Femur (tissue), 1 donor: ENCODE measurements around the gene STK17B.
"Not testable (repeated sequence)": the region's sequence is repeated elsewhere in the genome, so short reads cannot be mapped to it uniquely, and the experiment has no call there.

ENCODE experiments used
- DNase-seq: peaks from one replicate; pipeline ENCODE4 v3.0.0-alpha.2; 2017

STK17B gene

DNA sequence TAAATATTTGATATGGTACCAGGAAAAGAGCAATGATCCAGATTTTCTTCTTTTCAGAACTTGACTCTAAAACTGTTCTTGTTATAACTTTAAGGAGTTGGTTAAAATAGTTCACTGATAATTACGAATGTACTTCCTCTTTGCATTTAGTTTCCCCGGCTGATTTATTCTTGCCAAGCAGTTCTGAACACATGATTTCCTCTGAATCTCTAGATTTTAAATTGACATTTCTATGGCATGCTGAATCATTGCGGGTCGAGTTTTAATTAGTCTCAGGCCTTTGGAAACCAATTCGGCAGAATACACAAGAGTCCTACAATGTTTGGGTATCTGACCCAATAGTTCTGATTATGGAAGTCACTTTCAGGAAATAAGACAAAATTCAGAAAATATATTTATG, 65.4 kb downstream of the STK17B start:
- no peak for DNase-seq

DNA sequence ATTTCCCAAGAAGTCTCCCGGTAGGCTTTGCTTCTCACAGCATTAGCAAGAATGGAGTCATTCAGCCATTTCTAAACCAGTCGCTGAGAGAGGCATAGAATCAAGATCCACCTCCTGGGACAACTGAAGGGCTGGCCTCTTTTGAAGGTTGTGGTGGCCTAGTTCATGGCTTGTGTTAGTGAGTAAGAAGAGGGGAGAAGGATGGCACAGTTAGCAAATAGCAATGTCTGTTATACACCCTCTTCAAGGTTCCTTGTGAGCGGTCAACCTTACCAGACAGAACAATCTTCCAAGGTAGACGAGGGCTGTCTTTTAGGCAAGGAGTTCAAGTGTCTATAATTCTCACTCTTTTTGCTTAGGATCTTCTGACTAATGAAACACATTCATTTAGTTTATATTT, 67.3 kb downstream of the STK17B start:
- no peak for DNase-seq

DNA sequence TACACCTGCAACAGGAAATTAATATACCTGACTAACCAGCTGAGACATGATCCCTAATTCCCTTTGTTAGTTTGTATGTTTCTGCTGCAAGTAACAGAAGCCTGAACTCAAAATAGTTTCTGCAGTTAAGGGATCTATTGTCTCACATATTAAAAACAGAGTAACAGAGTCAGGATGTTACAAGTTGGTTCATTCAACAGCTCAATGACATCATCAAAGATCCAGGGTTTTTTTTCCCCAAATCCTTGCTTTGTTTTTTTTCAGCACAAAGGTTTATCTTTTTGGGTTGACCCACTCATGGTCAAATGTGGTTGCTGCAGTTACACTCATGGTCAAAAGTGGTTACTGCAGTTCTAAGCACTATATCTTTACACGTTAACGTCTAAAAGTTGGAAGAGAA, 67.8 kb downstream of the STK17B start:
- DNase-seq: no peak

DNA sequence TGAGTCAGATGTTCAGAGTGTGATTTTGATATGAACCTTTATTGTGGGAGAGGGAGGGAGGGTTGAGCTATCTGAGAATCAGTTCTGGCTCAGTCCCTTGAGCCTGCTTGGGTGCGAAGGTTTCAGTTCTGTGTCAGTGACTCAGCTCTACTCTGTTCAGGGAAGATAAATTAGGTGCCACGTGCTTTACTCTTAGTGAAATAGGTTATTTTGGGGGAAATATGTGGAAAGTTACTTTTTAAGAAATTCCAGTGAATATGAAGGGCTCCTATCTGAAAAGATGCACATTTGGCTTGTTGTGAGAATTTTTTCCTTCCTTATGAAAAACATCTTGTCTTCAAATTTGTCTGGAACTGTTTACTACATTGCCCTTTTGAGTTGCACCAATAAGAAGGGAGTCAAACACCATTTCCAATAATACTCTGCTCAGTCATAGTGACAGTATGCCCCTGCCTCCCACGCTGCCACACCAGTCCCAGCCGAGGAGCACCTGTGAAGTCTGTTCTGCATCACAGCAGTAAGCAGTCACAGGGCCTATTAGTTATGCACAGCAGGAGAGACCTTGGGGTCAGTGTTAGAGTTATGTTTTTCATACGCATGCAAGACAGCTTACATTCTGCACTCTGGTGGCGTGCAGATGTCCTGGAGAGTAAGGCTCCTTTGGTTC, 69.9 kb downstream of the STK17B start:
- no peak for DNase-seq

DNA sequence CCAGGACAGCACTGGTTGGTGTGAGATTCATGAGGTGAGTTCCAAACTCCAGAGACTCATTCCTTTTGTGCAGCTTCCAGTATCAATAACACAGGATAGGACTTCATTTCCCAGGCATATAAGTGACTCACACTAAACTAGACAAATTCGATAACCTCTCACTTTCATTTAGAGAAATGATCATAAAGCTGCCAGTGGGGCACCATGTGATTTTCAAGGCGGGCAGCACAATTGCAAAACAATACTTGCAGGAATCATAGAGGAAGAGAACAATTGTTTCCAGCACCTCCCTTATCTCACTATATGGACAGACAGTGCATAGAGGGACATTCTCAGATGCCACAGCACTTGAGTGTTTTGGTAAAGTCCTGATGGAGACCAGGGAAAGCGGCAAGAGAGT, 71.5 kb downstream of the STK17B start:
- no peak for DNase-seq

DNA sequence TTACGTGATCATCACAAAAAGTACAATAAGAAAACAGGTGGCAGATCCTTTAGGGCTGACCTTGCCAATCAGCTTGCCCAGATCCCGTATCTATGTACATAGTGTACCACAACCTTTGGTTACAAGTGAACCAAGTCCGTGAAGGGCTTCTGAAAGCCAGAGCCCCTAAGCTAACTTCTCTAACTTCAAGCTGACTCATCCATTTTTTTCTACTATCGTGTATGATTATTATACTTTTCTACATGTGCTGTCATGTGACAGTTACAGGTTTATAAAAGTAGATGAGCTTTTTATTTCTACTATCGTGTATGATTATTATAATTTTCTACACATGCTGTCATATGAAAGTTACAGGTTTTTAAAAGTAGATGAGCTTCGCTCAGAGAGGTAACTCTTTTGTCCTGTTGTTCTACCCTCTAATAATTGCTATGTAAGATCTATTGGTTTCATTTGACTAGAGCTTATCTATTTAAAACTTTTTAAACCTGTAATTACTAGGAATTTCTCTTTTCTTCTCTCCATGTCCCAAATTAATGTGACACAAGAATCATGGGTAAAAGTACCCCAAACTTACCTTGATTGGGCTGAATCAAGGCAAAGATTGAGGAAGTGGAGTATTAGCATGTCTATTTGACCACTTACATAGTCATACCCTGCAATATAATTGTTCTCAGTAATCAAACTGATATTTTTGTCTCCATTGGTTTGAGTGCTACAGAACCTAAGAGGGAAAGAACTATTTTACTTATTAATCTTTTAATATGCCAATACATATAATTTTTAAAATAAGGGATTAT, 73.3 kb downstream of the STK17B start:
- DNase-seq: no peak

DNA sequence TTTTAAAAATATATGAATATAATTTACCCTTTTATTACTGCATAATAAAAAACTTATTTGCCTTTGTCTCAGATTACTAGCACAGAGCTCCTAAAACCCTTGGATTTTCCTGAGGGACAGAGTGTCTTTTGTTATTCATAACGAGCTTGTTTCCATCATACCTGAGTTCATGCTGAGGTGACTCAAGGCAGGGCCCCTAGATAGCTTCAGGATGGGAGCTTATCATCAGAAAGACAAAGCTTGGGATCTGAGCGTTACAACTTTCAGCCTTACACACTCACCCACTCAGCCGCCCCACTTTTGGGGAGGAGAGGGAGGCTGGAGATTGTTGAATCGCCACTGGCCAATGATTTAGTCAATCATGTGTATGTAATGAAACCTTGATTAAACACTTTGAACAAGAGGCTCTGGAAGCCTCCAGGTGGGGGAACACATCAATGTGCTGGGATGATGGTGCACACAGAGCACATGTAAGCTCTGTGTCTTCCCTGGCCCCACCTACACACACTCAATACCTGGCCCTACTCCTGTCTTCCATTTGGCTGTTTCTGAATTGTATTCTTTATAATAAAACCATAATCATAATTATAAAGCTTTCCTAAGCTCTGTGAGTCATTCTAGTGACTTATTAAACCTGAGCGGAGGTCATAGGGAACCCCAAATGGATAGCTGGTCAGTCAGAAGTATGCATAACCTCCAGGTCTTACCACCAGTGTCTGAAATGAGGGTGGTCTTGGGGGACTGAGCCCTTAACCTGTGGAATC, 74.2 kb downstream of the STK17B start:
- no peak for DNase-seq

DNA sequence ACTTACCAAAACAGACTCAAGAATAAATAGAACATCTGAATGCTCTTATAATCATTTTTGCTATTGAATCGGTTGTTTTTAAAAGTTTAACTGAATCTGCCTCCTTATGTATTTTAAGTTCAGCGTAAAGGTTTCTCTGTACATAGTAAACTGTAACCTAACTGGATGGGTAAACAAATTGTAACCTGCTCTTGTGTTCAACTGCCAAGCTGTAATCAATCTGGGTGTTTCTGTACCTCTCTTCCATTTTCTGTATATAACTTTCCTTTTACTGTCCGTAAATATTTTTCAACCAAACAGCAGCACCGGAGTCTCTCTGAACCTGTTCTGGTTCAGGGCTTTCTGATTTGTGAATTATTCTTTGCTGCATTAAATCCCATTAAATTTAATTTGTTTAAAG, 75.1 kb downstream of the STK17B start:
- no peak for DNase-seq

DNA sequence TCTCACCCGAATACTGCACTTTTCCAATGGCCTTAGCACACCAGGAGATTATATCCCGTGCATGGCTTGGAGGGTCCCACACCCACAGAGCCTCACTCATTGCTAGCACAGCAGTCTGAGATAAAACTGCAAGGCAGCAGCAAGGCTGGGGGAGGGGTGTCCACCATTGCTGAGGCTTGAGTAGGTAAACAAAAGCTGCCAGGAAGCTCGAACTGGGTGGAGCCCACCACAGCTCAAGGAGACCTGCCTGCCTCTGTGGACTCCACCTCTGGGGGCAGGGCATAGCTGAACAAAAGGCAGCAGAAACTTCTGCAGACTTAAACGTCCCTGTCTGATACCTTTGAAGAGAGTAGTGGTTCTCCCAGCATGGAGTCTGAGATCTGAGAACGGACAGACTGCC, 81.9 kb downstream of the STK17B start:
- DNase-seq: not testable (repeated sequence)

DNA sequence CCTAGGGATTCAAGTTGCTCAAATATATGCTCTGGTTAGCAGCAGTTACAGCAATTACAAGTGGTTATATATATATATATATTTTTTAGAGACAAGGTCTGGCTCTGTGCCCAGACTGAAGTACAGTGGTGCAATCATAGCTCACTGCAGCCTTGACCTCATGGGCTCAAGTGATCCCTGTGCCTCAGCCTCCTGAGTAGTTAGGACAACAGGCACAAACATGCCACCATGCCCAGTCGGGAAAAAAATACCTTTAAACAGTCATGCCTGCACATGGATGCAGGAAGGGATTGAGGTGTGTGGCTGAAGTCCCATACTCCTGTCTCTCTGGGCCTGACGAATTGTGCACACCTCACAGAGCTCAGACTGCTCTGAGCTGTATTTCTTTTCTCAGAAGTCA, 83.2 kb downstream of the STK17B start:
- peak; percentile 39 for DNase-seq

DNA sequence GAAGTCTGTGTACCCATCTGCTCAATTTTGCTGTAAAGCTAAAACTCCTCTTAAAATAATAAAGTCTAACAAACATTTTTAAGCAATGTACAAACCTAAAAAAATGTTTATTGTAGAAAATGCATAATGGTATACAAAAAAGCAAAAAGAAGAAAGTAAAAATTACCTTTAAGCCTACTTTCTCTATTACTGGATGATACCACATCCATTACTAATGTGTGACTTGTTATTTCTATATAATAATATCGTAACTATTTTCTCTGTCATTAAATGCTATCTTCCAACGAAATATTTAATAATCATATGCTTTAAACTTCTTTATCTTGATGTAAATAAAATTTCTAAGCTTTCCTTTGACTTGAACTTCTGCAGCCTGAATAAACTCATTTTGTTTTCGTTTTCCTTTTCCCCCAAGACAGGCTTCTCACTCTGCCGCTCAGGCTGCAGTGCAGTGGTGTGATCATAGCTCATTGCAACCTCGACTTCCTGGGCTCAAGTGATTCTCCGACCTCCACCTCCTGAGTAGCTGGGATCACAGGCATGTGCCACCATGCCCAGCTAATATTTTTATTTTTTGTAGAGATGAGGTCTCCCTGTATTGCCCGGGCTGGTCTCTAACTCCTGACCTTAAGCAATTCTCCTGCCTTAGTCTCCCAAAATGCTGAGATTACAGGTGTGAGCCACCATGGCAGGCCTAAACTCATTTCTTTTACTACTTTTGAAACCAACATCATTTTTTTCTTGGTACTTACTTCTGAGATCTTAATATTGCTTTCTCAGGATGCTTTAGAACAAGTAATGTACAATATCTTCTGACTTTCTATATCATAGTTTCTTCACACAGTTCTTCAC, 84.6 kb downstream of the STK17B start:
- DNase-seq: no peak

DNA sequence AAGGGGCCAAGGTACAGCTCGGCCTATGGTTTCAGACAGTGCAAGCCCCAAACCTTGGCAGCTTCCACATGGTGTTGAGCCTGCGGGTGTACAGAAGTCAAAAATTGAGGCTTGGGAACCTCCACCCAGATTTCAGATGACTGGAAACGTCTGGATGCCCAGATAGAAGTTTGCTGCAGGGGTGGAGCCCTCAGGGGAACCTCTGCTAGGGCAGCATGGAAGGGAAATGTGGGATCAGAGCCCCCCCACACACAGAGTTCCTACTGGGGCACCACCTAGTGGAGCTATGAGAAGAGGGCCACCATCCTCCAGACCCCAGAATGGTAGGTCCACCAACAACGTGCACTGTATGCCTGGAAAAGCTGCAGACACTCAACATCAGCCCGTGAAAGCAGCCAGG, 87.8 kb downstream of the STK17B start:
- no peak for DNase-seq
